Retinal pigment epithelial cell (primary cell): ENCODE measurements around the gene KCNQ1.
"Not testable (repeated sequence)": the region's sequence is repeated elsewhere in the genome, so short reads cannot be mapped to it uniquely, and the experiment has no call there.

Experiments used
- DNase-seq: peaks from one replicate; pipeline ENCODE4 v3.0.0-alpha.2; 2010; ENCODE audit warnings: low read depth
- H3K4me3 ChIP-seq: 2 replicates; pipeline ENCODE4 v1.5.1; 2011; ENCODE audit warnings: mild to moderate bottlenecking, low read length, control low read depth, moderate library complexity
- CTCF ChIP-seq: conservative IDR thresholded peaks from 2 replicates; pipeline ENCODE4 v1.5.1; 2011; ENCODE audit warnings: low read depth, low read length, control low read depth, inconsistent platforms

KCNQ1 gene

DNA sequence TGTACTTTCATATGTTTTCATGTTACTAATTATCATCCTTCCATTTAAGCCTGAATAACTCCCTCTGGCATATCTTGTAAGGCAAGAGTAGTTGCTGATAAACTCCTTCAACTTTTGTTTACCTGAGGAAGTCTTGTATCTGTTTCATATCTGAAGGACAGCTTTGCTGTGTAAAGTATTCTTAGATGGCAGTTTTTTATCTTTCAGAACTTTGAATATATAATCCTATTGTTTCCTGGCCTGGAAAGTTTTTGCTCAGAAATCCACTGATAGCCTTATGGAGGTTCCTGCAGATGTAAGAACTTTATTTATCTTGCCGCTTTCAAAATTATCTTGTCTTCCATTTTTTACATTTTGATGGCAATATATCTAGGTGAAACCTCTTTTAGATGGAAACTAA is 185.9 kb downstream of the KCNQ1 start:
- DNase-seq, result no peak
- H3K4me3 ChIP-seq, result no peak overlapping the region
- no peak for TF ChIP-seq CTCF

GRCh38 chr11:2631161-2631560 is 186.4 kb downstream of the KCNQ1 start:
- no peak overlapping the region for H3K4me3 ChIP-seq
- no peak for DNase-seq
- TF ChIP-seq CTCF, result no peak

- DNase-seq, H3K4me3 ChIP-seq: not testable (repeated sequence)
Observed at GRCh38 chr11:2639763-2640162, 195.0 kb downstream of the KCNQ1 start.

DNA sequence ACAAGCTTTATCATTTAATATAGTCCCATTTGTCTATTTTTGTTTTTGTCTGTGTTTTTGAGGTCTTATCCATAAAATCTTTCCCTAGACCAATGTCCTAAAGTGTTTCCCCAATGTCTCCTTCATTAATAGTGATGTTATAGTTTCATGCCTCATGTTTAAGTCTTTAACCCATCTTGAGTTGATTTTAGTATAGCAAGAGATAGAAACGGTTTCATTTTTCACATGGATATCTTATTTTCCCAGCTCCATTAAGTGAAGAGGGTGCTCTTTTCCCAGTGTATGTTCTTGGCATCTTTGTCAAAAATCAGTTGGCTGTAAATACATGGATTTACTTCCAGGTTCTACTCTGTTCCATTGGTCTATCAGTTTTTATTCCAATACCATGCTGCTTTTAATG is 196.8 kb downstream of the KCNQ1 start:
- TF ChIP-seq CTCF, result no peak
- H3K4me3 ChIP-seq, result no peak overlapping the region
- DNase-seq, result no peak

GRCh38 chr11:2643746-2644145 is 198.9 kb downstream of the KCNQ1 start:
- TF ChIP-seq CTCF, result no peak
- H3K4me3 ChIP-seq, result no peak overlapping the region
- no peak for DNase-seq

DNA sequence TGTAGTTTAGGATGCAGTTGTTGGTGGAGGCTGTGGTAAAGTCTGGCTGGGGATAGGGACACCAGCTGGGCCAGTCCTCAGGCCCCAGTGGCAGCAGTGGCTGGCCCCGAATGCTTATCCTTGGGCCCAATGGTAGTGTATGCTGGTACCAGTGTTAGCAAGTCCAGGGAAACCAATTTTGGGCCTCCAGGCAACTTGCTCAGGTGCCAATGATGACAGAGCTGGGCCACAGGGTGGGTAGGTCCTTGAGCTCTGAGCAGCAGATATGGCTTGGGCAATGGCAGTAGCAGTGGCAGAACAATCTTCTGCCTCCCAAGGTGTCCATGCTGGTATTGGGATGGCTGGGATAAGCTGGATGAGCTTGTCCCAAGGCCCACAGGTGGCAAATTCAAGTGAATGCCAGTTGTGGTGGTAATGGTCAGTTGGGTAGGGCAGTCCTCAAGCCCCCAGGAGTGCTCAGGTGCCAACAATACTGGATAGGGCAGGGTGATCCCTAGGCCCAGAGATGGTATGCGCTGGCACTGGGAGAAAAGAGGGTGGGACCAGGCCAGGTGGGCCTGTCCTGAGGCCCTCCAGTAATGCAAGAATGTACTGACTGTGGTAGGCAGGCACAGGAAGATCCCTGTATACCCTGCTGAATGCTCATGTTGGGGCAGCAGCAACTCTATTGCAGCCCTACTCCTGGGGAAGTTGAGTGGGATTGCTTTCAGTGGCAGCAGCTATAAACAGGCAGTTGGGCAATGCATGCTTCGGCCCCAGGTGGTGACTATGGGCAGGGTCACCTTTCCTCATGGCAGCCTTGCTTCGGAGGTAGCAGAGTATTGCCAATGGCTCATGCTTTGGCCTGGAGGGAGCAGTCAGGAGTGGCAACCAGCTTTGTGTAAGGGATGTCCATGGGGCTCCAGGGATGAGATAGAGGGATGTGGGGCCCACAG is 200.3 kb downstream of the KCNQ1 start:
- no peak for DNase-seq
- no peak for TF ChIP-seq CTCF
- no peak overlapping the region for H3K4me3 ChIP-seq

GRCh38 chr11:2645779-2646118 is 200.9 kb downstream of the KCNQ1 start:
- no peak overlapping the region for H3K4me3 ChIP-seq
- DNase-seq, result no peak
- no peak for TF ChIP-seq CTCF
